Measurements from ENCODE around the gene EPHB2. TPM values are rescaled to one million over a fixed set of nuclear protein-coding genes. Genes with fewer than 3 reads are reported as not detected.
A peak's percentile ranks its signal among the peaks of the same experiment; 100 is the strongest.

The EPHB2 gene
- total and polyA plus RNA-seq, 8 donors = 0.13 to 88.1 (median 2.6) TPM; not detected in 1

- Histone ChIP-seq H3K36me3 (no peaks in the 10 kb centered on the region), H3K4me3 (no peak overlapping the region), H3K27ac (no peak overlapping the region), H3K9me3 (no peaks in the 10 kb centered on the region), H3K27me3 (peaks cover 0 to 23% (median 0%) of the 10 kb centered on the region in 3 donors), H3K4me1 (no peaks in the 10 kb centered on the region)
- DNase-seq = no peak
- intact Hi-C loops (cut with DNase I; ENCODE audit: low total_unique reads) = no loop called here
- WGBS, 5 donors = 76 to 96% (median 88%) methylated on average over 2 of the region's 2 CpGs
- TF ChIP-seq CTCF (IDR thresholded peaks at IDR 0.05) = no peak
- TF ChIP-seq EP300 (IDR thresholded peaks at IDR 0.05) = no peak
- TF ChIP-seq POLR2A (IDR thresholded peaks at IDR 0.05) = no peak
- no peak for TF ChIP-seq POLR2AphosphoS5 (IDR thresholded peaks at IDR 0.05)
These were observed 26.9 kb downstream of the EPHB2 start for GRCh38 chr1:22737374-22738068.

- no peaks in the 10 kb centered on the region for H3K9me3 ChIP-seq
- no peak for DNase-seq
- TF ChIP-seq POLR2A (IDR thresholded peaks at IDR 0.05) (no peak), CTCF (IDR thresholded peaks at IDR 0.05) (no peak), POLR2AphosphoS5 (IDR thresholded peaks at IDR 0.05) (no peak), EP300 (IDR thresholded peaks at IDR 0.05) (no peak)
- 94 to 100% (median 100%) methylated on average over 1 of the region's 1 CpG for WGBS, 5 donors
- no peaks in the 10 kb centered on the region for H3K4me1 ChIP-seq
- H3K4me3 ChIP-seq = no peak overlapping the region
- intact Hi-C loops (cut with DNase I; ENCODE audit: low total_unique reads) = no loop called here
- peaks cover 0 to 23% (median 0%) of the 10 kb centered on the region in 3 donors for H3K27me3 ChIP-seq
- H3K36me3 ChIP-seq = no peaks in the 10 kb centered on the region
- H3K27ac ChIP-seq = no peak overlapping the region
These were observed 27.4 kb downstream of the EPHB2 start for GRCh38 chr1:22738069-22738435.

- DNase-seq = no peak
- WGBS, 5 donors = 86 to 94% (median 87%) methylated on average over 4 of the region's 4 CpGs
- Histone ChIP-seq H3K9me3 (no peaks in the 10 kb centered on the region), H3K4me1 (no peaks in the 10 kb centered on the region), H3K27me3 (peaks cover 0 to 23% (median 0%) of the 10 kb centered on the region in 3 donors), H3K36me3 (no peaks in the 10 kb centered on the region), H3K4me3 (no peak overlapping the region), H3K27ac (no peak overlapping the region)
- TF ChIP-seq POLR2AphosphoS5 (IDR thresholded peaks at IDR 0.05) = no peak
- TF ChIP-seq EP300 (IDR thresholded peaks at IDR 0.05) = no peak
- no peak for TF ChIP-seq CTCF (IDR thresholded peaks at IDR 0.05)
- no peak for TF ChIP-seq POLR2A (IDR thresholded peaks at IDR 0.05)
- intact Hi-C loops (cut with DNase I; ENCODE audit: low total_unique reads) = no loop called here
These were observed 27.9 kb downstream of the EPHB2 start for GRCh38 chr1:22738522-22738921.

- 76 to 90% (median 86%) methylated on average over 18 of the region's 18 CpGs for WGBS, 5 donors
- Histone ChIP-seq H3K4me1 (no peaks in the 10 kb centered on the region), H3K4me3 (no peak overlapping the region), H3K27ac (no peak overlapping the region), H3K36me3 (no peaks in the 10 kb centered on the region), H3K9me3 (no peaks in the 10 kb centered on the region), H3K27me3 (peaks cover 0 to 23% (median 0%) of the 10 kb centered on the region in 3 donors)
- TF ChIP-seq POLR2AphosphoS5 (IDR thresholded peaks at IDR 0.05) (no peak), EP300 (IDR thresholded peaks at IDR 0.05) (no peak), POLR2A (IDR thresholded peaks at IDR 0.05) (no peak), CTCF (IDR thresholded peaks at IDR 0.05) (no peak)
- intact Hi-C loops (cut with DNase I; ENCODE audit: low total_unique reads) = no loop called here
- DNase-seq = peak in 1 of 2 donors; percentile 60
These were observed 29.2 kb downstream of the EPHB2 start for GRCh38 chr1:22739648-22740385.
